Kidney (tissue), 14 donors: ENCODE measurements around the gene OPRD1. TPM values are rescaled to one million over a fixed set of nuclear protein-coding genes. Genes with fewer than 3 reads are reported as not detected.

Experiments used
- DNase-seq, 5 donors: peaks; one replicate each; pipeline ENCODE4 v3.0.0-alpha.2; 2013 to 2020
- FAIRE-seq: peaks from 2 replicates; lab custom pipeline; 2012; peaks lifted over from hg19 to GRCh38; lab: Jason Lieb, UNC
- H3K27ac ChIP-seq, 2 donors: one replicate each; pipeline ENCODE4 v1.7.0; 2013; ENCODE audit warnings: low read depth in 2 of 2, low read length in 2 of 2, inconsistent platforms in 1 of 2
- H3K27me3 ChIP-seq: one replicate; pipeline ENCODE4 v1.7.1; 2013; ENCODE audit warnings: low read length, inconsistent platforms; ENCODE audit not compliant: control insufficient read depth, insufficient read depth
- H3K36me3 ChIP-seq, 3 donors: one replicate each; pipeline versions ENCODE4 v1.7.0 to v1.7.1; 2013; ENCODE audit warnings: low read length in 3 of 3, control low read depth in 1 of 3, inconsistent platforms in 1 of 3; ENCODE audit not compliant: insufficient read depth in 3 of 3, control insufficient read depth in 2 of 3
- H3K4me1 ChIP-seq, 3 donors: one replicate each; pipeline versions ENCODE4 v1.7.0 to v1.7.1; 2013; ENCODE audit warnings: low read length in 3 of 3, inconsistent platforms in 1 of 3, low read depth in 1 of 3; ENCODE audit not compliant: control insufficient read depth in 2 of 3, insufficient read depth in 2 of 3
- H3K4me3 ChIP-seq, 3 donors: one replicate each; pipeline versions ENCODE4 v1.7.0 to v1.8.1; 2013; ENCODE audit warnings: low read length in 3 of 3, control low read depth in 1 of 3, inconsistent platforms in 1 of 3
- H3K9ac ChIP-seq, 3 donors: one replicate each; pipeline versions ENCODE4 v1.7.0 to v1.7.1; 2013; ENCODE audit warnings: low read length in 3 of 3, control low read depth in 1 of 3, inconsistent platforms in 1 of 3
- H3K9me3 ChIP-seq, 3 donors: one replicate each; pipeline versions ENCODE4 v1.7.0 to v1.7.1; 2013; ENCODE audit warnings: low read length in 3 of 3, control low read depth in 1 of 3, inconsistent platforms in 1 of 3; ENCODE audit not compliant: control insufficient read depth in 2 of 3, insufficient read depth in 1 of 3
- intact Hi-C: fragments of 100-400 bp; cut with DNase I; formaldehyde crosslinking; loops from one replicate; pipeline ENCODE4 v1.11.1; 2022
- polyA plus RNA-seq: library from polyadenylated mRNA; stranded (reverse); fragments of 350-450 nt; fragmentation: Illumina TruSeq; extraction: RNeasy Lipid Tissue Mini Kit (QIAGEN cat#74804); gene quantifications from one replicate; pipeline ENCODE4 v1.2.3, GENCODE V29; 2014; ENCODE audit warnings: low read depth, low replicate concordance; ENCODE audit not compliant: insufficient read depth
- total RNA-seq: library from RNA; stranded (reverse); fragmentation: NEBNext Ultra II Directional; extraction: Animal tissue kit (Norgen Biotek cat#: 25700); gene quantifications from one replicate; pipeline ENCODE4 v1.2.1, GENCODE V29; 2021
- TF ChIP-seq, protein P1 (sequence below): IDR thresholded peaks from 3 replicates; pipeline ENCODE4 v1.5.1; 2012; ENCODE audit warnings: mild to moderate bottlenecking, moderate library complexity, borderline replicate concordance; ENCODE audit not compliant: insufficient read depth; ENCODE audit errors: extremely low read depth
- donor health status: control.
- donor health status: control.
- donor health status: control.
- donor health status: control.
- donor health status: control.
- donor health status: DM: yes; HTN: yes; CAD: no.
- donor health status: Normal renal cell carcinoma (clear cell type).

OPRD1 gene
- total and polyA plus RNA-seq, 2 donors from 2014 or later = not detected

GRCh38 chr1:28855969-28856368 is 44.0 kb downstream of the OPRD1 start:
- Histone ChIP-seq H3K9ac (no peak overlapping the region), H3K4me3 (no peak overlapping the region), H3K4me1 (no peaks in the 10 kb centered on the region), H3K27me3 (no peaks in the 10 kb centered on the region), H3K27ac (no peak overlapping the region), H3K36me3 (no peaks in the 10 kb centered on the region), H3K9me3 (no peaks in the 10 kb centered on the region)
- FAIRE-seq (no peak), DNase-seq (no peak)
- TF ChIP-seq, protein P1, sequence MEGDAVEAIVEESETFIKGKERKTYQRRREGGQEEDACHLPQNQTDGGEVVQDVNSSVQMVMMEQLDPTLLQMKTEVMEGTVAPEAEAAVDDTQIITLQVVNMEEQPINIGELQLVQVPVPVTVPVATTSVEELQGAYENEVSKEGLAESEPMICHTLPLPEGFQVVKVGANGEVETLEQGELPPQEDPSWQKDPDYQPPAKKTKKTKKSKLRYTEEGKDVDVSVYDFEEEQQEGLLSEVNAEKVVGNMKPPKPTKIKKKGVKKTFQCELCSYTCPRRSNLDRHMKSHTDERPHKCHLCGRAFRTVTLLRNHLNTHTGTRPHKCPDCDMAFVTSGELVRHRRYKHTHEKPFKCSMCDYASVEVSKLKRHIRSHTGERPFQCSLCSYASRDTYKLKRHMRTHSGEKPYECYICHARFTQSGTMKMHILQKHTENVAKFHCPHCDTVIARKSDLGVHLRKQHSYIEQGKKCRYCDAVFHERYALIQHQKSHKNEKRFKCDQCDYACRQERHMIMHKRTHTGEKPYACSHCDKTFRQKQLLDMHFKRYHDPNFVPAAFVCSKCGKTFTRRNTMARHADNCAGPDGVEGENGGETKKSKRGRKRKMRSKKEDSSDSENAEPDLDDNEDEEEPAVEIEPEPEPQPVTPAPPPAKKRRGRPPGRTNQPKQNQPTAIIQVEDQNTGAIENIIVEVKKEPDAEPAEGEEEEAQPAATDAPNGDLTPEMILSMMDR = no peak
- intact Hi-C loops = no loop called here

DNA sequence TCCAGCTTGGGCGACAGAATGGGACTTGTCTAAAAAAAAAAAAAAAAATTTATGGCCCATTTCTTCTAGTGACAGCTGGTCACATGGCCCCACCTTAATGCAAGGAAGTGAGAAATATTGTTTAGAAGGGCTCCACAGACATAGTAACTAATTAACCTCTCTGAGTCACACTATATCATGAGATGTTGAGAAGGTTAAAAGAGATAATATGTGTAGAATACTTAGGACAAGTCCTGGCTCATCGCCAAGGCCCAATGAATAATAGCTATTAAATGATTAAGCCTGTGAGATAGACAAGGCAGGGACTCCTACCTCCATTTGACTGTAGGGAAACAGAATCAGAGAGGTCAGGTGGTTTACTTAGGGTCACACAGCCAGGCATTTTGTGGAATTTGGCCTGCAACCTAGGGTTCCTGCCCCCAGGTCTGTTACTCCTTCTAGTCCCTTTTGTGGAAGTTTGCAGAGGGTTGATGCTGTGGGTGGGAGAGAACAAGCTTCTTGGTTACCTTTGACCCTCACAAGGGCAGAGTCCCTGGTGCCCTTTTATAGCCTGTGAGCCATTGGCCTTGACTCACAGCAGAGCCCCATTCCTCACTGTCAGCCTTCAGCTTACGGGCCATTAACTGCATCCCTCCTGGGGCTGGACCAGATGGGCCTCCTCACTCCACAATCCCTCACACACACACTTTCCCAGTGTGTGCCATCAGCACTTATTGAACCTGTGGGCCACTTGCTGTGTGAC is 48.5 kb downstream of the OPRD1 start:
- no peaks in the 10 kb centered on the region for H3K9me3 ChIP-seq
- no peaks in the 10 kb centered on the region for H3K36me3 ChIP-seq
- TF ChIP-seq, protein P1 = no peak
- no peak overlapping the region for H3K4me3 ChIP-seq
- no peaks in the 10 kb centered on the region for H3K4me1 ChIP-seq
- intact Hi-C loops = no loop called here
- no peak overlapping the region for H3K9ac ChIP-seq
- peak in 4 of 5 donors; percentile 73 to 85 (median 80) for DNase-seq
- no peak overlapping the region for H3K27ac ChIP-seq
- H3K27me3 ChIP-seq = no peaks in the 10 kb centered on the region
- FAIRE-seq = no peak

DNA sequence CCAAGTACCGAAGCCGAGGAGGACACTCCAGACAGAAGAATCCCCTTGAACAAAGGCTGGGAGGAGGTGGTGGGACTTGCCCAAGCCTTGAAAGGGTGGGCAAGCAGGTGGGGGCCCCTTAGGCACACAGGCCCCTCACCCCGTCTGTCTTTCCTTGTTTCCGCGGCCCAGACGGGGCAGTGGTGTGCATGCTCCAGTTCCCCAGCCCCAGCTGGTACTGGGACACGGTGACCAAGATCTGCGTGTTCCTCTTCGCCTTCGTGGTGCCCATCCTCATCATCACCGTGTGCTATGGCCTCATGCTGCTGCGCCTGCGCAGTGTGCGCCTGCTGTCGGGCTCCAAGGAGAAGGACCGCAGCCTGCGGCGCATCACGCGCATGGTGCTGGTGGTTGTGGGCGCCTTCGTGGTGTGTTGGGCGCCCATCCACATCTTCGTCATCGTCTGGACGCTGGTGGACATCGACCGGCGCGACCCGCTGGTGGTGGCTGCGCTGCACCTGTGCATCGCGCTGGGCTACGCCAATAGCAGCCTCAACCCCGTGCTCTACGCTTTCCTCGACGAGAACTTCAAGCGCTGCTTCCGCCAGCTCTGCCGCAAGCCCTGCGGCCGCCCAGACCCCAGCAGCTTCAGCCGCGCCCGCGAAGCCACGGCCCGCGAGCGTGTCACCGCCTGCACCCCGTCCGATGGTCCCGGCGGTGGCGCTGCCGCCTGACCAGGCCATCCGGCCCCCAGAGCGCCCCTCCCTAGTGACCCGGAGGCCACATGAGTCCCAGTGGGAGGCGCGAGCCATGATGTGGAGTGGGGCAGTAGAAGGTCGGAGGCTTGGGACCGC is 50.8 kb downstream of the OPRD1 start:
- DNase-seq (no peak), FAIRE-seq (no peak)
- Histone ChIP-seq H3K4me3 (no peak overlapping the region), H3K36me3 (no peaks in the 10 kb centered on the region), H3K4me1 (no peaks in the 10 kb centered on the region), H3K27ac (no peak overlapping the region), H3K27me3 (no peaks in the 10 kb centered on the region), H3K9me3 (no peaks in the 10 kb centered on the region), H3K9ac (no peak overlapping the region)
- TF ChIP-seq, protein P1 = no peak
- intact Hi-C loops = no loop called here
